ENCODE data around the gene METTL9.
"Not testable (repeated sequence)": the region's sequence is repeated elsewhere in the genome, so short reads cannot be mapped to it uniquely, and the experiment has no call there.

DNA sequence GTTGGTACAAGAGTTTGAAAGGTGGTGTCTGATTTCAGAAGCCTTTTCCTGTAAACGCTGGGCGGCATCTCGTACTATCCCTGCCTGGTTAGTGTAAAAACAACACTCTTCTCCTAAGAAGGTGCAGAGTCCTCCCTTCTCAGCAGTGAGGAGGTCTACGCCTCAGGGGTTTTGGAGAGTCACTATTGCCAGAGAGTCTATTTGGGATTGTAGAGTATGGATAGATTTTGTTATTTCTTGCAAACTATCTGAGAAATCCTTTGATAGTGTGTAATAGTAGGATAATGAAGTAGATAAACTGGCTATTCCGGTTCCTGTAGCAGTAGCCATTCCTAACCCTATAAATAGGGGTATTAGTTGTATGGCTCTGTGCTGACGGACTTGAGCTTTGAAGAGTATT is 31.5 kb downstream of the METTL9 start:
- not testable (repeated sequence) for TF ChIP-seq RARB (CRISPR knock-in tag; IDR thresholded peaks at IDR 0.05); ARNTL (CRISPR knock-in tag; IDR thresholded peaks at IDR 0.05; ENCODE audit: borderline replicate concordance, low read depth); OSR1 (CRISPR knock-in tag; IDR thresholded peaks at IDR 0.05); BACH2 (CRISPR knock-in tag; IDR thresholded peaks at IDR 0.05; ENCODE audit: borderline replicate concordance); GLIS3 (CRISPR knock-in tag; IDR thresholded peaks at IDR 0.05); TCF4 (CRISPR knock-in tag; IDR thresholded peaks at IDR 0.05; ENCODE audit: borderline replicate concordance); ZFP30 (CRISPR knock-in tag; IDR thresholded peaks at IDR 0.05); ZNF565 (CRISPR knock-in tag; conservative IDR thresholded peaks at IDR 0.05; ENCODE audit: low read depth)

Measured in SK-N-SH treated with all-trans-retinoic acid at 6 μM for 48 hours (cell line).